HEK293 (cell line): ENCODE results near the gene THG1L.

Source experiments
- CTCF ChIA-PET: fragments of 350-600 bp; formaldehyde crosslinking; extraction: SDS; loops from one replicate; lab custom pipeline; 2021; ENCODE audit warnings: antibody characterized with exemption; lab: Yijun Ruan, JAX
- POLR2A ChIA-PET: fragments of 300-600 bp; formaldehyde crosslinking; extraction: SDS; loops from one replicate; lab custom pipeline; 2020; ENCODE audit warnings: antibody characterized with exemption, inconsistent platforms; lab: Yijun Ruan, JAX
- H3K27ac ChIP-seq: fragments of 200-500 bp; sonication (Bioruptor generic); 2 replicates; pipeline ENCODE4 v1.5.1; 2014; ENCODE audit warnings: low read depth, low read length, control low read depth, inconsistent platforms; ENCODE audit errors: extremely low read depth
- H3K36me3 ChIP-seq, 2 experiments: fragments of 200-500 bp in 1 of 2; sonication (Bioruptor generic) in 1 of 2; 1 replicate in 1 of 2; 2 replicates in 1 of 2; pipeline ENCODE4 v1.5.1; 2014 to 2017; ENCODE audit warnings: inconsistent platforms in 2 of 2, low read length in 2 of 2; ENCODE audit not compliant: control insufficient read depth in 2 of 2, insufficient read depth in 1 of 2
- H3K4me1 ChIP-seq: fragments of 200-500 bp; sonication (Bioruptor generic); 2 replicates; pipeline ENCODE4 v1.5.1; 2014; ENCODE audit warnings: mild to moderate bottlenecking, low read length, inconsistent platforms; ENCODE audit not compliant: control insufficient read depth, insufficient read depth
- H3K4me3 ChIP-seq: 2 replicates; pipeline ENCODE4 v1.5.1; 2011; ENCODE audit warnings: low read depth, mild to moderate bottlenecking, control low read depth, low read length, moderate library complexity
- H3K9me3 ChIP-seq: fragments of 200-500 bp; sonication (Bioruptor generic); 2 replicates; pipeline ENCODE4 v1.5.1; 2014; ENCODE audit warnings: low read depth, low read length, inconsistent platforms; ENCODE audit not compliant: control insufficient read depth, insufficient read depth
- OSR2 ChIP-seq: fragments of 450-650 bp; formaldehyde crosslinking; IDR thresholded peaks from 2 replicates; pipeline ENCODE4 v1.5.1; 2016; ENCODE audit warnings: missing biosample characterization, missing genetic modification characterization
- OVOL3 ChIP-seq: fragments of 450-650 bp; formaldehyde crosslinking; IDR thresholded peaks from 2 replicates; pipeline ENCODE4 v1.5.1; 2016; ENCODE audit warnings: missing biosample characterization, missing genetic modification characterization
- REPIN1 ChIP-seq: fragments of 450-650 bp; formaldehyde crosslinking; IDR thresholded peaks from 2 replicates; pipeline ENCODE4 v1.5.1; 2017; ENCODE audit warnings: missing biosample characterization, missing genetic modification characterization, low read depth
- ZIC2 ChIP-seq: fragments of 450-650 bp; formaldehyde crosslinking; IDR thresholded peaks from 2 replicates; pipeline ENCODE4 v1.5.1; 2016; ENCODE audit warnings: missing biosample characterization, missing genetic modification characterization
- ZNF140 ChIP-seq: fragments of 450-650 bp; formaldehyde crosslinking; IDR thresholded peaks from 2 replicates; pipeline ENCODE4 v1.5.1; 2016; ENCODE audit warnings: missing biosample characterization, missing genetic modification characterization
- ZNF23 ChIP-seq: fragments of 450-650 bp; formaldehyde crosslinking; IDR thresholded peaks from 2 replicates; pipeline ENCODE4 v1.5.1; 2016; ENCODE audit warnings: missing biosample characterization, missing genetic modification characterization, borderline replicate concordance
- ZNF266 ChIP-seq: fragments of 450-650 bp; formaldehyde crosslinking; IDR thresholded peaks from 2 replicates; pipeline ENCODE4 v1.5.1; 2016; ENCODE audit warnings: missing biosample characterization, missing genetic modification characterization, low read depth
- ZNF558 ChIP-seq: fragments of 450-650 bp; formaldehyde crosslinking; IDR thresholded peaks from 2 replicates; pipeline ENCODE4 v1.5.1; 2016; ENCODE audit warnings: missing biosample characterization, missing genetic modification characterization
- ZNF777 ChIP-seq: fragments of 450-650 bp; formaldehyde crosslinking; IDR thresholded peaks from 2 replicates; pipeline ENCODE4 v1.5.1; 2017; ENCODE audit warnings: missing biosample characterization, missing genetic modification characterization, borderline replicate concordance
- ZSCAN5A ChIP-seq: fragments of 450-650 bp; formaldehyde crosslinking; IDR thresholded peaks from 2 replicates; pipeline ENCODE4 v1.5.1; 2016; ENCODE audit warnings: missing biosample characterization, missing genetic modification characterization

THG1L gene

GRCh38 chr5:157779221-157779620 is 48.0 kb downstream of the THG1L start:
- TF ChIP-seq OVOL3 (tag by site-specific recombination), result no peak
- TF ChIP-seq REPIN1 (tag by site-specific recombination), result no peak
- no peak for TF ChIP-seq OSR2 (tag by site-specific recombination)
- no peak for TF ChIP-seq ZNF23 (tag by site-specific recombination)
- no peak for TF ChIP-seq ZNF140 (tag by site-specific recombination)
- TF ChIP-seq ZNF777 (tag by site-specific recombination), result no peak
- no peak for TF ChIP-seq ZSCAN5A (tag by site-specific recombination)
- TF ChIP-seq ZNF266 (tag by site-specific recombination), result no peak
- TF ChIP-seq ZIC2, result no peak
- peaks cover 0 to under 1% of the 10 kb centered on the region in 2 experiments; a peak in 2 of 3 replicates for H3K36me3 ChIP-seq
- ChIA-PET CTCF (no interaction called here), POLR2A (no interaction called here)
- H3K27ac ChIP-seq, result no peak overlapping the region
- peaks cover 10% of the 10 kb centered on the region; the same call in 1 of the 2 replicates for H3K4me1 ChIP-seq
- no peaks in the 10 kb centered on the region for H3K9me3 ChIP-seq
- H3K4me3 ChIP-seq, result no peak overlapping the region

- ChIA-PET POLR2A (no interaction called here), CTCF (no interaction called here)
- H3K4me1 ChIP-seq, result peaks cover 7% of the 10 kb centered on the region; the same call in 1 of the 2 replicates
- H3K36me3 ChIP-seq, result peaks cover 27 to 39% of the 10 kb centered on the region in 2 experiments
- no peaks in the 10 kb centered on the region for H3K9me3 ChIP-seq
- 0 out of 2 replicates have a peak, but pooled peaks have one; percentile 15 for TF ChIP-seq OSR2 (tag by site-specific recombination)
- TF ChIP-seq ZNF558, result no peak
- TF ChIP-seq, all 188 proteins: peak for 1
- H3K4me3 ChIP-seq, result no peak overlapping the region
- H3K27ac ChIP-seq, result no peak overlapping the region
Observed at GRCh38 chr5:157785801-157786200, 54.6 kb downstream of the THG1L start.
